ENCODE data around the gene ZBTB45. TPM values are rescaled to one million over a fixed set of nuclear protein-coding genes. Genes with fewer than 3 reads are reported as not detected.

ZBTB45 gene
- total and polyA plus RNA-seq, 2 experiments from 2014 or later, result 5.4 to 21.6 TPM

DNA sequence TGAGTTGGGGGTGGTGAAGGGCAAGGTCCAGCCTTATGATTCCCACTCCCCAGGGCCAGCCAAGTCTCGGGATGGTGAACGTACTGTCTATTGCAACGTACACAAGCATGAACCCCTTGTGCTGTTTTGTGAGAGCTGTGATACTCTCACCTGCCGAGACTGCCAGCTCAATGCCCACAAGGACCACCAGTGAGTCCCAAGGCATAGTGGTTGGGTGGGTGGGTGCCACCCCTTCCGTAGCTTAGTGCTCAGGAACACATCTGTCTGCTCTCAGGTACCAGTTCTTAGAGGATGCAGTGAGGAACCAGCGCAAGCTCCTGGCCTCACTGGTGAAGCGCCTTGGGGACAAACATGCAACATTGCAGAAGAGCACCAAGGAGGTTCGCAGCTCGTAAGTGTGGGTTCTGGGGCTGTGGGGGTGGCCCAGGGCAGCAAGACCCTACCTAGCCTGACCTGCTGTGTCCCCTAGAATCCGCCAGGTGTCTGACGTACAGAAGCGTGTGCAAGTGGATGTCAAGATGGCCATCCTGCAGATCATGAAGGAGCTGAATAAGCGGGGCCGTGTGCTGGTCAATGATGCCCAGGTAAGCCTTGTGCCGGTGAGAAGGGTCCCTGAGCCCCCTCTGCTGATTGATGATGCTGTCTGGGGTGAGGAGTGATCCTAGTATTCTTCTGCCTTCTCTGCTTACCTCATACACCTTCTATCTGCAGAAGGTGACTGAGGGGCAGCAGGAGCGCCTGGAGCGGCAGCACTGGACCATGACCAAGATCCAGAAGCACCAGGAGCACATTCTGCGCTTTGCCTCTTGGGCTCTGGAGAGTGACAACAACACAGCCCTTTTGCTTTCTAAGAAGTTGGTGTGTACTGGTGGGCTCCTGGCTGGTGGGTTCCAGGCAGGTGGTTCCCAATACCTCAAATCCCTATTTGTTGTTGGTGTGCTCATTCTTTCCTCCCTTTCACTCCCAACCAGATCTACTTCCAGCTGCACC, 28.0 kb upstream of the ZBTB45 start:
- peaks cover 48% of the 10 kb centered on the region for H3K79me2 ChIP-seq
- H3K4me2 ChIP-seq, result peak overlapping the region; percentile 97
- H4K20me1 ChIP-seq (ENCODE audit: insufficient read depth, poor library complexity, severe bottlenecking), result peaks cover 44% of the 10 kb centered on the region
- TF ChIP-seq EZH2 (IDR thresholded peaks at IDR 0.05; ENCODE audit: borderline replicate concordance) (no peak), EZH2phosphoT487 (IDR thresholded peaks at IDR 0.05; ENCODE audit: low read depth, severe bottlenecking, unreplicated experiment) (no peak)
- TF ChIP-seq, protein P1, sequence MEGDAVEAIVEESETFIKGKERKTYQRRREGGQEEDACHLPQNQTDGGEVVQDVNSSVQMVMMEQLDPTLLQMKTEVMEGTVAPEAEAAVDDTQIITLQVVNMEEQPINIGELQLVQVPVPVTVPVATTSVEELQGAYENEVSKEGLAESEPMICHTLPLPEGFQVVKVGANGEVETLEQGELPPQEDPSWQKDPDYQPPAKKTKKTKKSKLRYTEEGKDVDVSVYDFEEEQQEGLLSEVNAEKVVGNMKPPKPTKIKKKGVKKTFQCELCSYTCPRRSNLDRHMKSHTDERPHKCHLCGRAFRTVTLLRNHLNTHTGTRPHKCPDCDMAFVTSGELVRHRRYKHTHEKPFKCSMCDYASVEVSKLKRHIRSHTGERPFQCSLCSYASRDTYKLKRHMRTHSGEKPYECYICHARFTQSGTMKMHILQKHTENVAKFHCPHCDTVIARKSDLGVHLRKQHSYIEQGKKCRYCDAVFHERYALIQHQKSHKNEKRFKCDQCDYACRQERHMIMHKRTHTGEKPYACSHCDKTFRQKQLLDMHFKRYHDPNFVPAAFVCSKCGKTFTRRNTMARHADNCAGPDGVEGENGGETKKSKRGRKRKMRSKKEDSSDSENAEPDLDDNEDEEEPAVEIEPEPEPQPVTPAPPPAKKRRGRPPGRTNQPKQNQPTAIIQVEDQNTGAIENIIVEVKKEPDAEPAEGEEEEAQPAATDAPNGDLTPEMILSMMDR (IDR thresholded peaks at IDR 0.05; ENCODE audit: poor library complexity), result no peak
- no peaks in the 10 kb centered on the region for H3K9me3 ChIP-seq (ENCODE audit: low read depth)
- no peak overlapping the region for H3K27ac ChIP-seq
- H2AFZ ChIP-seq, result no peak overlapping the region
- 93% methylated on average over 18 of the region's 18 CpGs for WGBS (ENCODE audit: low lambda C conversion rate, missing lambda C conversion rate)
- no peaks in the 10 kb centered on the region for H3K9me2 ChIP-seq (replicated peaks; ENCODE audit: insufficient read depth)
- H3K36me3 ChIP-seq (replicated peaks; ENCODE audit: insufficient read depth, low read depth), result peaks cover 4% of the 10 kb centered on the region
- peaks cover 22% of the 10 kb centered on the region for H3K4me1 ChIP-seq (ENCODE audit: insufficient read depth)
- no peaks in the 10 kb centered on the region for H3K27me3 ChIP-seq
- no peak overlapping the region for H3K4me3 ChIP-seq
- DNase-seq (ENCODE audit: low spot score), result no peak

DNA sequence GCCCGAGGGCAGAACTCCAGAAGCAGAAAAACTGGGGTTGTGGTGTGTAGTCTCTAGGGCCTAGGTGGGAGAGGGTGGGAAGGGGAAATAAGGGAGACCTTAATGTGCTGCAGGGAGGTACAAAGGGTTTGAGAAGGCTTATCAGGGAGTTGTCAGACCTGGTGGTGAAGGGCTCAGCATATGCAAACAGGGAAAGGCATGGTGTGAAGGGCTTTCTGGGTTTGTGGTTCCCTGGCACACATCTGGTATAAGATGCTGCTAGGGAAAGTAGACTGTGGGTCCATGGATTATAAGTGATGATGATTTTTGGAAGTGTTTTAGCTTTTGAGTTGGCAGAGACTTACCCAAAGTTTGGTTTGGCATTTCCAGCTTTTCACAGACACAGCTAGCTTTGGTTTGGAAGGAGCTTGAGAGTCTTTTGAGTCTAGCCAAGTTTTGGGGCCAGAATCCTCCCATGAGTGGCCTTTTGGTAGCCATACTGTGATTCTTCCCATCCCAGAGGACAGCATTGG, 26.5 kb upstream of the ZBTB45 start:
- H3K36me3 ChIP-seq (replicated peaks; ENCODE audit: insufficient read depth, low read depth), result peaks cover 4% of the 10 kb centered on the region

GRCh38 chr19:58545286-58546018, 25.8 kb upstream of the ZBTB45 start:
- peaks cover 48% of the 10 kb centered on the region for H3K79me2 ChIP-seq
- H3K36me3 ChIP-seq (replicated peaks; ENCODE audit: insufficient read depth, low read depth), result peaks cover 4% of the 10 kb centered on the region
- H3K27ac ChIP-seq, result peak overlapping the region; percentile 98
- TF ChIP-seq, protein P1 (IDR thresholded peaks at IDR 0.05; ENCODE audit: poor library complexity), result no peak
- TF ChIP-seq EZH2phosphoT487 (IDR thresholded peaks at IDR 0.05; ENCODE audit: low read depth, severe bottlenecking, unreplicated experiment) (no peak), EZH2 (IDR thresholded peaks at IDR 0.05; ENCODE audit: borderline replicate concordance) (no peak)
- DNase-seq (ENCODE audit: low spot score), result no peak
- no peaks in the 10 kb centered on the region for H3K9me3 ChIP-seq (ENCODE audit: low read depth)
- peaks cover 42% of the 10 kb centered on the region for H4K20me1 ChIP-seq (ENCODE audit: insufficient read depth, poor library complexity, severe bottlenecking)
- peak overlapping the region; percentile 97 for H3K4me2 ChIP-seq
- H2AFZ ChIP-seq, result no peak overlapping the region
- no peaks in the 10 kb centered on the region for H3K27me3 ChIP-seq
- H3K4me3 ChIP-seq, result peak overlapping the region; percentile 97
- no peaks in the 10 kb centered on the region for H3K9me2 ChIP-seq (replicated peaks; ENCODE audit: insufficient read depth)
- H3K4me1 ChIP-seq (ENCODE audit: insufficient read depth), result peaks cover 22% of the 10 kb centered on the region
- 6% methylated on average over 20 of the region's 21 CpGs for WGBS (ENCODE audit: low lambda C conversion rate, missing lambda C conversion rate)

More for the DNA sequence above, 26.5 kb upstream of the ZBTB45 start:
- Histone ChIP-seq H3K4me3 (peak overlapping the region; percentile 97), H4K20me1 (ENCODE audit: insufficient read depth, poor library complexity, severe bottlenecking) (peaks cover 44% of the 10 kb centered on the region), H3K27ac (no peak overlapping the region), H3K79me2 (peaks cover 48% of the 10 kb centered on the region), H3K9me2 (replicated peaks; ENCODE audit: insufficient read depth) (no peaks in the 10 kb centered on the region), H2AFZ (no peak overlapping the region), H3K4me1 (ENCODE audit: insufficient read depth) (peaks cover 22% of the 10 kb centered on the region), H3K9me3 (ENCODE audit: low read depth) (no peaks in the 10 kb centered on the region), H3K4me2 (peak overlapping the region; percentile 97), H3K27me3 (no peaks in the 10 kb centered on the region)
- DNase-seq (ENCODE audit: low spot score), result no peak
- TF ChIP-seq, protein P1 (IDR thresholded peaks at IDR 0.05; ENCODE audit: poor library complexity), result no peak
- TF ChIP-seq EZH2 (IDR thresholded peaks at IDR 0.05; ENCODE audit: borderline replicate concordance), result no peak
- no peak for TF ChIP-seq EZH2phosphoT487 (IDR thresholded peaks at IDR 0.05; ENCODE audit: low read depth, severe bottlenecking, unreplicated experiment)
- 13% methylated on average over 1 of the region's 1 CpG for WGBS (ENCODE audit: low lambda C conversion rate, missing lambda C conversion rate)

Measured in hepatocyte (in vitro differentiated cells).